ENCODE measurements around the gene SUSD5. TPM values are rescaled to one million over a fixed set of nuclear protein-coding genes. Genes with fewer than 3 reads are reported as not detected.
"Not testable (repeated sequence)": the region's sequence is repeated elsewhere in the genome, so short reads cannot be mapped to it uniquely, and the experiment has no call there.

The SUSD5 gene
- total RNA-seq, 1 donor from 2014 or later: 0.05 TPM

DNA sequence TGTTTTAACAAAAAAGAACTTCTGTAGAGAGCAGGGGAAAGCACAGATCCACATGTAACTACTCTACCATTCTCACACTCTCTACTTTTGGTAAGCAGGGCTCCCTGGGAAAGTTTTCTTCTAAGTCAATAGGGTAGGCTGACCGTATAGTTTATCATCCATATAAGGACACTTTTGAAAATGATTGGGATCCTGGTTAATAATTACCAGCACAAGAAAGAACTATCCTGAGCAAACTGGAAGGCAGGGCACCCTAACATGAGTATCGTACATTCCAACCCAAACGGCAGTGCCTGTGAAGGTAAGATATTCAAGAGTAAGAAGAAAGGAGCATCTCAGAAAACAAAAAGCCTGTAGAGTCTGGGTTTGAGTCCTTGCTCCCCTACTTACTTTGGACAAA is 22.1 kb downstream of the SUSD5 start:
- ATAC-seq (no peak), DNase-seq (ENCODE audit: low spot score) (no peak)

DNA sequence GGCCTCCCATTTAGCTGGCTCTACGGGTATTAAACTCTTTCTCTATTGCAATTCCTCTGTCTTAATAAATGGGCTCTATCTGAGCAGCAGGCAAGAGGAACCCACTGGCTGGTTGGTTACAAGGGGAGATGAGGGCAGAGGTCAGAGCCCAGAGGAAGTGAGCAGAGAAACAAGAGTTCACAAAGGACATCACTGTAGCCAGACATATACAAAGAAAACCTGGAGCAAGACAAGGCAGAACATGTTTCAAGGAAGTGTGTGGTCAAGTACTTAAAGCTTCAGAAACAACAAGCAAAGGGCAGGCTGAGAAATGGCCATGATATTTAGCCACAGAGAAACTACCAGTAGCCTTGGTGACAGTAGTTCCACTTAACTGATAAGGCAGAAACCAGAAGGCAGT is 24.3 kb downstream of the SUSD5 start:
- ATAC-seq (no peak), DNase-seq (ENCODE audit: low spot score) (no peak)

DNA sequence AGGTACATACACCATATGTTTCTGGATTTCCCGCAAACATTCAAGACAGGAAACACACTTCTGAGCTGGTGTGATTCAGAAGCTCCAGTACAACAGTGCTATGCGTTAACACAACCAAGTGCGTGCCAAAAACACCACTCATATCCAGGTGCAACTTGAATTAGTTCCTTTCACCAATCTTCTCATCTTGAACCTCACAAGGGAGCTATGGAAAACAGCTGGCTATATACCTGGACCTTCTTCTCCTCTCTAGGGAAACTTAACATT is 31.3 kb downstream of the SUSD5 start:
- no peak for ATAC-seq
- no peak for DNase-seq (ENCODE audit: low spot score)

DNA sequence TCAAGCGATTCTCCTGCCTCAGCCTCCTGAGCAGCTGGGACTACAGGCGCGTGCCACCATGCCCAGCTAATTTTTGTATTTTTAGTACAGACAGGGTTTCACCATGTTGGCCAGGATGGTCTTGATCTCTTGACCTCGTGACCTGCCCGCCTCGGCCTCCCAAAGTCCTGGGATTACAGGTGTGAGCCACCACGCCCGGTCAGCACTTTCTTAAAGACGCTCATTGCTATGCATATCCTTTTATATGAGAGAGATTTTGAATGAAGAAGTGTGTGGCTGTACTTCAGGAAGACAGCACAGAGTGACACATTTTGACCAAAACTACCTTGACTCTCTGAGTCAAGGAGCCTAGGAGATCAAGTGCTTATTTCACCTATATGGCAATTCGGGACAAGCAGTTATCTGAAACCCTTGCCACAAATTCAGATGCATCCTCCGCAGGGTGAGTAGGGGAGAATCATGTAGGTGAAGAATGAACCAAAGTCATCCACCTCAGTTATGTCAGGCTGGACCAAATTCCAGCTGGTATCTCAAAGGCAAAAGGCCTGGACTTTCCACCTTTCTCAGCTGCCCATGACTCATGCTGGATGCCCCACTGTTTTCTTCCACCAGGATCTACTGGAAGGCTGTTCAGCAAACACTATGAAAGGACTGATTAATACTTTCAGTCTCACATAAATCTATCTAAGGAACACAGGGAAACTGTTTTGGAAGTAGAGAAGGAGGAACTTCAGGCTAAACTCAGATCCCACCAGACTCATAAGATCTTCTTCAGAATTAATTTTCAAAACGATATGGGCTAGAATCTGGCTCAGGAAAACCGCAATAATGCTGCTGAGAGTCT is 31.9 kb downstream of the SUSD5 start:
- DNase-seq (ENCODE audit: low spot score) (no peak), ATAC-seq (no peak)

DNA sequence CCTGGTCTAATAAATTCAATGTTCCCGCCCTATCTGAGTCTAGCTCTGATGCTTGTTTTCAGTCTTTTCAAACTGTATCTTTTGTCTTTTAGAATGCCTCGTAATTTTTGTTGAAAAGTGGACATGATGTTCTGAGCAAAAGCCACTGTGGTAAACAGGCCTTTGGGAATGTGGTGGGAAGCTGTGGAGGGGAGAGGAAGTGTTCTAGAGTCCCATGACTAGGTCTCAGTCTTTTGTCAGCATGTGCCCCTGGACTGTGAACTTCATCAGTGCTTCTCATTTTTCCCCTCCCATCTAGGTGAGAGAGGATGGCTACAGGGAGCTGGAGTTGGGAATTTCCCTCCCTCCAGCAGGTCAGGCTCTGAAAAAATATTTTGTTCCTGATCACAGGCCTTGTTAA is 33.7 kb downstream of the SUSD5 start:
- no peak for ATAC-seq

DNA sequence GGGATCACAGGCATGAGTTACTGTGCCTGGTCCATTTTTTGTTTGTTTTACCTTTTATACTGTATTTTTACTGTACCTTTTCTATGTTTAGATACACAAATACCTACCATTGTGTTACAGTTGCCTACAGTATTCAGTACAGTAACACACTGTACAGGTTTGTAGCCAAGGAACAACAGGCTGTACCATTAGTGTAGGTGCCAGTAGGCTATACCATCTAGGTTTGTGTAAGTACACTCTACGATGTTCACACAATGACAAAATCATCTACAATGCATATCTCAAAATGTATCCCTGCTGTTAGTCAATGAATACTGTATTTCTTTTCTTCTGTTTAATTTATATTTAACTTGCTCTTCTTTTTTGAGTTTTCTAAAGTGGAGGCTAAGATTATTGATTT is 37.0 kb downstream of the SUSD5 start:
- not testable (repeated sequence) for ATAC-seq; DNase-seq (ENCODE audit: low spot score)

More for the DNA sequence above, 33.7 kb downstream of the SUSD5 start:
- DNase-seq (ENCODE audit: low spot score): no peak

DNA sequence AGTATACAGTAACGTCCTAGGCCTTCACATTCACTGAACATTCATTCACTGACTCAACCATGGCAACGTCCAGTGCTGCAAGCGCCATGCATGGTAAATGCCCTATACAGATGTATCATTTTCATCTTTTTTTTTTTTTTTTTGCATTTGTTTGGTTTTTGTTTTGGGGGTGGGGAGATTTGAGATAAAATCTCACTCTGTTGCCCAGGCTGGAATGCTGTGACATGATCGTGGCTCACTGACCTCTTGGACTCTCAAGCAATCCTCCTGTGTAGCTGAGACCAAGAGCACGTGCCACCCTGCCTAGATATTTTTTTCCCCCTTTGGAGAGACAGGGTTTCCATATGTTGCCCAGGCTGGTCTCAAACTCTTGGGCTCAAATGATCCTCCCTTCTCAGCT is 37.4 kb downstream of the SUSD5 start:
- DNase-seq (ENCODE audit: low spot score) (no peak), ATAC-seq (peak; percentile 85)

DNA sequence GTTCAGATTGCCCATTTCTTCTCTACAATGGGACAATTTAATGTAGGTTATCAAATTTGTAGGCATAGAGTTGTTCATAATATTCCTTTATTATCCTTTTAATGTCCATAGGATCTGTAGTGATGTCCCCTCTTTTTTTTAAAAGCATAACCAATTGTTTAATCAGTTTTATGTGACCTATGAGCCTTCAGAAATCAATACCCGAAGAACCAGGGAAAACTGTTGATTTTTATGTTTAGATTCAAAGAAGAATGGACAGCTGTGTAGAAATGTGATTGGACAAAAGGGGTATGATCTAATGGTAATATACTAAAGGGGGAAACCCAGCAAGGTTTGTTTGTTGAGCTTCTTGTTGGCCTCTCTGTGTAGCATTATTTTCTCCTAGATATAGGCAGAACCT is 39.5 kb downstream of the SUSD5 start:
- ATAC-seq (no peak), DNase-seq (ENCODE audit: low spot score) (no peak)

DNA sequence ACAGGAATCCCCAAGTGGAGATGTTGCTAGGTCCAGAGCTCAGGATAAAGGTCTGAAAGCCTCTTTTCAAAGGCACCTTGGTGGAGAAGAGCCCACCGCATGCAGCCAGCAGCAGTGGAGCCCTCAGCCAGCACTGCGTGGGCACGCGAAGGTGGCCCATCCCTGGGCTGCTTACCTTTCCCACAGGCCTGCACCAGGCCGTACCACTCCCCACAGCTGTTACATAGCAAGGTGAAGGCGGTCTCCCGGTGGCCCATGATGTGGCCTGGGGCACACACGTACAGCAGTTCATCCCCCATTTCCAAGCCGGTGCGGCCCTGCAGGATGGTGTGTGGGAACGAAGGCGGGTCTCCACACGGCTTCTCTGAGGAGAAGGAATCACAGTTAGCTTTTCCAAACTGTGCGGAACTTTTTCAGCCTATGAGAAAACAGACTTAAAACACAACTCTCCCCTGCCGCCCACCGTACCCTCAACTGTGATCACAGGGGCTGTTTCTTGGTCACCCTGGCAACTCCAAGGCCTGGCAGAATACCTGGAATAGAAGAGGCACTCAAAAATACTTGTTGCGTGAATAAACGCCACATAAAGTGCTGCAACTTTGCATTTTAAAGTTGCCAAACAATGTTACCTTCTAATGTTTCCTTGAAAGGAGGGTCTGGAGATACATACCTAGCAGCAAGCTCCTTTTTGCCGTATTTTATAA is 43.7 kb downstream of the SUSD5 start:
- DNase-seq (ENCODE audit: low spot score) (no peak), ATAC-seq (no peak)

DNA sequence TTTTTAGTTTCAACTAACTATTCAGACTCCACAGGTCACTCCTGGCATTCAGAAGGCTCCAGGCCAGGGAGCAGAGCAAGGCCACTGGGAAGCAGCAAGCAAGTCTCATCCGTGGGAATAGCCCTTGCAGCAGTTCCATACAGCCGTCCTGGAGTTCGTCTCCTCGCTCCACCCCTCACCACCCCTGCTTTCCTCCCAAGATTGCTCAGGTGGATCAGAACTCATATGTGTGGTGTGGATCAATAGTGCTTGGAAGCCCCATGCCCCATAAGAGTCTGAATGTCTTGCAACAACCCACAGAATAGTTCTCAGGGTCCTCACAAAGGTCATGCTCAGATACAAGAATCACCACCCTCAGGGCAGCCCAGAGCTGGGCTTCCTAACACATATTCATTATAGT is 44.5 kb downstream of the SUSD5 start:
- no peak for ATAC-seq
- no peak for DNase-seq (ENCODE audit: low spot score)

DNA sequence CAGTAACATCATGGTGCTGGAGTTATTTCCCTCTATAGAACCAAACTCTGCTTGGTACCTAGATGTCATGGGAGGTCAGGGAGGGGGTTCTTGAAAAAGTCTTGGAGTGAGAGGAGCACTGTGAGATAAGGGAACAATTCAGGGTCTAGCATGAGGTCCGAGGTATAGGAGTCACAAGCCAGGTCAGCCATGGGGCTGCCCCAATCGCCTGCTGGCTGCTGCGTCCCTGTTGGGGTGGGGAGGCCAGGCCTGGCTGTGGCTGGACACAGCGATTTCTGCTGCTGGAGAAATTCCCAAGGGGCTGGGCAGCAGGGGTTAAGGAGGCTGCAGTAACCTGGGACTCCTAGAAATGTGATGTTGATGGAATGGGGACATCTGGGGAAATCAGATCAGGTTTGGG is 44.9 kb downstream of the SUSD5 start:
- ATAC-seq (no peak), DNase-seq (ENCODE audit: low spot score) (no peak)

DNA sequence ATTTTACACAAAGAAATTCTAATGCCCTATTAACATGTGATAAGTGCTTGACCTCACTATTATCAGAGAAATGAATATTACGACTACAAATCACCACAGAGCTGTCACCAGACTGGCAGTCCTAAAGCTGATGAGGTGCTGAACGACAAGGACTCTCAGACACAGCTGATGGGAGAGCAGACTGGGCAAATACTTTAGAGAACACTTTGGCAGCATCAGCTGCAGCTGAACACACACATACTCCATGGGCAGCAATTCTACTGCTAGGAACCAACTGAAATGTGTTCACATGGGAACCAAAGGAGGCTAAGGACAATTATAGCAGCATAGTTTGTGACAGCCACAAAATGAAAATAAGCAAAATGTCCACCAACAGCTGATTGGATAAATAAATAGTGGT is 45.5 kb downstream of the SUSD5 start:
- ATAC-seq (no peak), DNase-seq (ENCODE audit: low spot score) (no peak)

DNA sequence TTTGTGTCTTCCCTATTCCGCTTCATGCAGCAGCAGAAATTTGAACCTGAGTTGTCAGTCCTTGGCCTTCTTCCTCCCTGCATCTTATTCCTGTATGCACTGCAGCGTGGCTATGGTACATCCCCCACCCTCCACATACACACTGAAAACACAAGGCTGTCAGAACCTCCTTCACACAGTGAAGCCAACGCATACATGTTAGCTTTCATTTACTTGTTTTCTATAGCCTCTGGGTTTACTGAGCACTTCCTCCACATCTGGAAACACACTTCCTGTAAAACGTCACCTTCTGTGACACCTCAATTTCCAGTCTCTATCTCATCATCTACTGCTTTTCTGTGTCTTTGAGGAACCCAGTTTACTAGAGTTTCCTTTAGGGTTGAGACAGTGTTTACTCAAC is 47.0 kb downstream of the SUSD5 start:
- no peak for ATAC-seq
- DNase-seq (ENCODE audit: low spot score): no peak

DNA sequence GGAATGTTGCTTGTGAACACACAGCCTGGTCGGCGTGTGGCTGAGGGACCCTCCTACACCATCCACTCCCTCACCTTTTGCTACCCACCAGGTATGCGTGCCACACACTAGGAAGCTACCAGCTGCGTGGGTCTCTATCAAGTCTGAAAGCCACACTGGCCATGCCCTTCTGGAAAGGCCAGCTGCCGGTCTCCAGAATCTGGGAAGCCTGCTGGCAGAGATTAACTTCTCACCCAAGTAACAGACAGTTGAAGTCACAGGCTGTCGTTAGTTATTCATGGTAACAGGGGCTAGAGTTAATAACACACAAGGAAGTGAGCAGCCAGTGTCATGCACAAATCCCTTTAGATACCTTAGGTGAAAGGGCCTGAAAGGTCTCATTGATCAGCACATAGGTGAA is 48.1 kb downstream of the SUSD5 start:
- ATAC-seq (no peak), DNase-seq (ENCODE audit: low spot score) (no peak)

DNA sequence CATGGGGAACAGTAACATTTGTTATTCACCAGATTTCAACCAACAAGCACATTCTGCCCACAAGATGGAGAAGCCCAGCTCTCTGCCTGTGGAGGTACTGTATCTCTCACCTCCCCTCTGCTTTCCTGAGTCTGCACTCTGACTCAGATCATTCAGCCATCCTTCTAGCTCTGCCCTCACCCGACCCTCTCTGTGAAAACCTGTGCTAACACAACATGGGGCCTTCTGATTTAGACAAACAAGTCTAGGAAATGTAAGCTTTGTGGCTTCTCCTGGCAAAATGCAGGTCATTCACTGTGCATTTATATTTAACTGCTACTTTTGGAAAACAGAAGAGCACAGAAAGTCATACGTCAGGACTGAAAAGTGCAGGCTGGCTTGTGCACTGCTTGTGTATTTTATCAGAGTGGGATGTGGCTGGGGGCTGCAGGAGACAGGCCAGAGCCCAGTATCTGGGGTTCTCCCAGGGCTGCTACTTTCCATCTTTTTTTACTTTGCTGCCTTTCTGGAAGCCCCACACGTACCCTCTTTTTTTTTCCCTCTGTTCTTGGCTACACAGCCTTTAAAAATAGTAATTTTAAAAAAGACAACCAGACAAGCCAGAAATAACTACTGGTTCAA is 50.8 kb downstream of the SUSD5 start:
- ATAC-seq: no peak
- DNase-seq (ENCODE audit: low spot score): no peak

DNA sequence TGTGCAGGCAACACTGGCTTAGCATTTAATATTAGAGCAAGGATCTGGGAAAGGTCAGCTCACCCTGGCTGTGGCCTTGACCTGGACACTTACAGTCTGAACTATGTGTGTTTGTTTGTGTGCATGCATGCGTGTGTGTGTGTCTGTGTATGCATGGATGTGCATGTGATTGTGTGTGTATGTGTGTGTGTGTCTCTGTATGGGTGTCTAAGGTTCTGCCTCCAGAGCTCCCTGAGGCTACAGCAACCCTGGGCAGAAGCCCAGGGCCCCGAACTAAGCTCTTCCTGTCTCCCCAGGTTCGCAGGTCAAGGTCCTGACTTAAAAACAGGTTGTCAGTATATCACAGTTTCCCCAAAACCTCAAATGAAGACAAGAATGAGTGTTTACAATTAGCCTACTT is 51.3 kb downstream of the SUSD5 start:
- no peak for ATAC-seq

DNA sequence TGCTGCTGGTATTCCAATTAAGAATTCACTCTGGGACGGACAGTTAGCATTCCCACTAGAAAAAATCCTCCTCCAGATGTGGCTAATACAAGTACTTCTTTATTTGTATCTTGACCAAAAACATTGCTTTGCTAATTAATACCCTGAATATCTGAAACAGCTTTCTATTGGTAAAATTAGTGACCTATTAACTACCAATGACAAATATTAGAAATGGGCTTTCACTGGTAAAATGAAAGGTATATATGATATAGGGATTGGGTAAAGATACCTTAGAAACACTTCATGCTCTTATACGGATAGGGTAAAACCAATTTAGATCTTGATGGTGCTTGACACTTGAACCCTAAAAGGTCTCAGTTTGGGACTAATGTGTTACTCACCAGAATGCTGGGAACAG is 52.5 kb downstream of the SUSD5 start:
- DNase-seq (ENCODE audit: low spot score) (no peak), ATAC-seq (no peak)

More for the DNA sequence above, 51.3 kb downstream of the SUSD5 start:
- DNase-seq (ENCODE audit: low spot score): no peak

DNA sequence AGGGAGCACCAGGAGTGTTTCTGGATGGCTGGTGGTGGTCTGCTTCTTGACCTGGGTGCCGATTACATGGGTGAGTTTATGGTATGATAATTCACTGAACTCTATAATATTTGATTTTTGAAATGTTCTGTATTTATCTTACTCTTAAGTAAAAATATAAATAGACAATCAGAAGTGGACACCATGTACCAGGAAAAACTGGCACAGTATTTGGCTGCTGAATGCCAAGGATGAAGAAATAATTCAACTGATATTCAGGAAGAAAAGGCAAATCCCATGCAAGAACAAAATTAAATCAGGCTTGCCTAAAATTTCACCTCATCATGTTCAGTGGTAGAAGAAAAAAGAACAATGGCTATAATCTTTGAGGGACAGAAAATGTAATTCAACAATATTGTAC is 53.2 kb downstream of the SUSD5 start:
- no peak for DNase-seq (ENCODE audit: low spot score)
- ATAC-seq: no peak

DNA sequence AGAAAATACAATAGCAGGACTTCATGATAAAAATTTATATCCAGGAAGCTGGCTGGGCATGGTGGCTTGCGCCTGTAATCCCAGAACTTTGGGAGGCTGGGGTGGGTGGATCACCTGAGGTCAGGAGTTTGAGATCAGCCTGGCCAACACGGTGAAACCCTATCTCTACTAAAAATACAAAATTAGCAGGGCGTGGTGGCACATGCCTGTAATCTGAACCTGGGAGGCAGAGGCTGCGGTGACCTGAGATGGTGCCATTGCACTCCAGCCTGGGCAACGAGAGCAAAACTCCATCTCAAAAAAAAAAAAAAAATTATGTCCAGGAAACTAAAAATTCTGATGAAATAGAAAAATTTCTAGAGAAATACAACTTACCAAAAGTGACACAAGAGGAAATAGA is 56.0 kb downstream of the SUSD5 start:
- not testable (repeated sequence) for ATAC-seq

DNA sequence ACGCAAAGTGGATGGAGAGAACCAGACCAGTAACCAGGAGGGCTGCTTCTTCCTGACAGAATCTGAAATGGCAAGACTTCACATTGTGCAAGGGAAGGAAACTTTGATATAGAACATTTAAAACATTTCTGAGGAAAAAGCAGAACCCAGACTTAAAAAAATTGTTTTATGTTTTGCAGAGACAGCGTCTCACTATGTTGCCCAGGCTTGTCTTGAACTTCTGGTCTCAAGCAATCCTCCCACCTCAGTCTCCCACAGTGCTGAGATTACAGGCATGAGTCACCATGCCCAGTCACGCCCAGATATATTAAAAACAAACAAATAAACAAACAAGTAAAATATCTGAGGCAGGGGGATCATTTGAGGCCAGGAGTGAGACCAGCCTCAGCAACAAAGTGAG is 58.6 kb downstream of the SUSD5 start:
- ATAC-seq (no peak), DNase-seq (ENCODE audit: low spot score) (no peak)

More for the DNA sequence above, 56.0 kb downstream of the SUSD5 start:
- DNase-seq (ENCODE audit: low spot score): not testable (repeated sequence)

DNA sequence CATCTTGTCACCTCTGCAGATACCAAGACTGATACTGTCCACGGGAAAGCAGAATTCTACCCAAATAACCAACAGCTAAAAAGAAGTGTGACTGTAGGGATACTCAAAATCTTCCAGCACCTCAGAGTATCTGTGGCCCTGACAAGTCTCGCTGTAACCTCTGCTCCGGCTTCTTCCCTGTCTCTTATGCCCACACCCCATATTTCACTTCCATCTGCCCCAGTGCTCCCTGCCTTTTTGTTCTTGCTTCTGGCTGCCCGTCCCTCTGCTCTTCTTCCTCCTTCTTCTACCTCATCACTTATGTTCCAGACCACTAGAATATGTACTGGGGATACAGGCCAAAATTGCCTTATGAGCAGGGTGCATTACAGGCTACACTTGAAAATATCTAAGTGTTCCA is 59.4 kb downstream of the SUSD5 start:
- no peak for ATAC-seq

DNA sequence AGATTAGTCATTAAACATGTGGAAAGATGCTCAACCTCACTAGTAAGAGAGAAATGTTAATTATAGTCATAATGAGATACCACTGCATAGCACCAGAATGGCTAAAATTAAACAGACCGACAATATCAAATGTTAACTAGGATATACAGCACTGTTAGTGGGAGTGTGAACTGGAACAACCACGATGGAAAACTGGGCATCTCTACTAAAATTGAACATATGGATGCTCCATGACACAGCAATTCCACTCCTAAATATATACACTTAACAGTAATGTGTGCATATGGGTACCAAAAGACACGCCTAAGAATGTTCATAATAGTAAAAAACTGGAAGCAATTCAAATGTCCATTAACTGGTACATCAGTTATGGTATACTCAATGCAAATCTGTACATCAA is 63.3 kb downstream of the SUSD5 start:
- no peak for DNase-seq (ENCODE audit: low spot score)
- ATAC-seq: no peak

More for the DNA sequence above, 59.4 kb downstream of the SUSD5 start:
- DNase-seq (ENCODE audit: low spot score): no peak

Data from left lobe of liver (tissue), 2 donors.